A549 (cell line): Measurements from ENCODE around the gene PCDHGB1.

Source experiments
- BHLHE40 ChIP-seq: IDR thresholded peaks from 2 replicates; pipeline ENCODE4 v1.6.1; 2012; ENCODE audit warnings: low read depth, low read length, inconsistent platforms
- MYC ChIP-seq: IDR thresholded peaks from 2 replicates; pipeline ENCODE4 v1.6.1; 2012; ENCODE audit warnings: mild to moderate bottlenecking, inconsistent platforms, low read length, improper control_type of control experiment, borderline replicate concordance
- NR3C1 ChIP-seq: fragments of >200 bp; sonication (Bioruptor Twin); formaldehyde crosslinking; IDR thresholded peaks from 3 replicates; pipeline ENCODE4 v1.6.1; 2017
- POLR2A ChIP-seq: IDR thresholded peaks from 2 replicates; pipeline ENCODE4 v1.6.1; 2012; ENCODE audit warnings: mild to moderate bottlenecking, low read length
- RFX5 ChIP-seq: fragments of 450-650 bp; IDR thresholded peaks from 2 replicates; pipeline ENCODE4 v1.7.1; 2014; ENCODE audit warnings: antibody characterized with exemption, mild to moderate bottlenecking, moderate library complexity
- TF ChIP-seq, protein P1 (sequence below): fragments of 450-650 bp; IDR thresholded peaks from 2 replicates; pipeline ENCODE4 v1.6.1; 2014; ENCODE audit warnings: antibody characterized with exemption
- TF ChIP-seq, protein P2 (sequence below): fragments of >200 bp; sonication (Bioruptor Twin); formaldehyde crosslinking; IDR thresholded peaks from 3 replicates; pipeline ENCODE4 v1.5.1; 2016

DNA sequence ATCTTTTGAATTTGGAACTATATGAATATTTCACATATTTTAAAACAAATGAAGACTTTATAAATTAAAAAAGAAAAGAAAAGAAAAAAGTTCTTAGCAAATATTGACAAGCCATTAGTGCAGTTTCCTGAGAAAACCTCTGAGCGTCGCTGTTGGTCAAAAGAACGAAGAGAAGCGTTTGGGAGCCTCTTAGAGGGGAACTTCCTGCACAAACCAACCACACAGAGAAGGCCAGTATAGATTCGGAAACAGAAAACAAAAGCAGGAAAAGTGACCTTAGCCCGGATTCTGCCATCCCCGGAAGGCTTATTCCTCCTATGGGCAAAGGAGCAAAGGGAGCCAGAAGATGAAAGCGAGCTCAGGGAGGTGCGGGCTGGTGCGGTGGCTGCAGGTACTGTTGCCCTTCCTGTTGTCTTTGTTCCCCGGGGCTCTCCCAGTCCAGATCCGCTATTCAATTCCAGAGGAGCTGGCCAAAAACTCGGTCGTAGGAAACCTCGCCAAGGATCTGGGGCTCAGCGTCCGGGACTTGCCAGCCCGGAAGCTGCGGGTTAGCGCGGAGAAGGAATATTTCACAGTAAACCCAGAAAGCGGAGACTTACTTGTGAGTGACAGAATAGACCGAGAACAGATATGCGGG, 10.0 kb downstream of the PCDHGB1 start, which contains the start of gene PCDHGB2:
- no peak for TF ChIP-seq POLR2A
- TF ChIP-seq, protein P1, sequence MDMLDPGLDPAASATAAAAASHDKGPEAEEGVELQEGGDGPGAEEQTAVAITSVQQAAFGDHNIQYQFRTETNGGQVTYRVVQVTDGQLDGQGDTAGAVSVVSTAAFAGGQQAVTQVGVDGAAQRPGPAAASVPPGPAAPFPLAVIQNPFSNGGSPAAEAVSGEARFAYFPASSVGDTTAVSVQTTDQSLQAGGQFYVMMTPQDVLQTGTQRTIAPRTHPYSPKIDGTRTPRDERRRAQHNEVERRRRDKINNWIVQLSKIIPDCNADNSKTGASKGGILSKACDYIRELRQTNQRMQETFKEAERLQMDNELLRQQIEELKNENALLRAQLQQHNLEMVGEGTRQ = no peak
- TF ChIP-seq, protein P2, sequence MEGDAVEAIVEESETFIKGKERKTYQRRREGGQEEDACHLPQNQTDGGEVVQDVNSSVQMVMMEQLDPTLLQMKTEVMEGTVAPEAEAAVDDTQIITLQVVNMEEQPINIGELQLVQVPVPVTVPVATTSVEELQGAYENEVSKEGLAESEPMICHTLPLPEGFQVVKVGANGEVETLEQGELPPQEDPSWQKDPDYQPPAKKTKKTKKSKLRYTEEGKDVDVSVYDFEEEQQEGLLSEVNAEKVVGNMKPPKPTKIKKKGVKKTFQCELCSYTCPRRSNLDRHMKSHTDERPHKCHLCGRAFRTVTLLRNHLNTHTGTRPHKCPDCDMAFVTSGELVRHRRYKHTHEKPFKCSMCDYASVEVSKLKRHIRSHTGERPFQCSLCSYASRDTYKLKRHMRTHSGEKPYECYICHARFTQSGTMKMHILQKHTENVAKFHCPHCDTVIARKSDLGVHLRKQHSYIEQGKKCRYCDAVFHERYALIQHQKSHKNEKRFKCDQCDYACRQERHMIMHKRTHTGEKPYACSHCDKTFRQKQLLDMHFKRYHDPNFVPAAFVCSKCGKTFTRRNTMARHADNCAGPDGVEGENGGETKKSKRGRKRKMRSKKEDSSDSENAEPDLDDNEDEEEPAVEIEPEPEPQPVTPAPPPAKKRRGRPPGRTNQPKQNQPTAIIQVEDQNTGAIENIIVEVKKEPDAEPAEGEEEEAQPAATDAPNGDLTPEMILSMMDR = no peak
- TF ChIP-seq BHLHE40 = no peak
- TF ChIP-seq RFX5 = no peak
- no peak for TF ChIP-seq NR3C1
- no peak for TF ChIP-seq MYC
